Mucosa of gallbladder (tissue), 1 donor: ENCODE data around the gene SHISA9. TPM values are rescaled to one million over a fixed set of nuclear protein-coding genes. Genes with fewer than 3 reads are reported as not detected.

Source experiments
- DNase-seq: peaks from one replicate; pipeline ENCODE4 v3.0.0-alpha.2; 2020; ENCODE audit warnings: low spot score
- total RNA-seq: library from RNA; stranded (reverse); gene quantifications from one replicate; pipeline ENCODE4 v1.2.1, GENCODE V29; 2021
- donor health status: DM: no; HTN: no; CAD: no.

Gene SHISA9
- total RNA-seq, 1 donor from 2014 or later, result 0.89 TPM

GRCh38 chr16:13269359-13269758 lies 368.0 kb downstream of the SHISA9 start:
- no peak for DNase-seq

GRCh38 chr16:13269905-13270528 lies 368.6 kb downstream of the SHISA9 start:
- DNase-seq, result no peak

- DNase-seq, result no peak
Observed at GRCh38 chr16:13270602-13271001, 369.2 kb downstream of the SHISA9 start.

GRCh38 chr16:13289515-13289914 lies 388.1 kb downstream of the SHISA9 start:
- DNase-seq, result no peak

Other genes starting within 250 kb of the SHISA9 start
- 17.5 TPM for gene CPPED1, start 97.7 kb upstream of the SHISA9 start, total RNA-seq